A673 (cell line): ENCODE results near the gene DAPL1. TPM values are rescaled to one million over a fixed set of nuclear protein-coding genes. Genes with fewer than 3 reads are reported as not detected.
A peak's percentile ranks its signal among the peaks of the same experiment; 100 is the strongest.

ENCODE experiments used
- BruUV-seq: library from RNA; stranded (reverse); fragments of 400-500 nt; replicated peaks from 2 replicates; lab custom pipeline; 2021; lab: Mats Ljungman, UMichigan
- CTCF ChIA-PET: fragments of 300-600 bp; sonication (Branson Sonifier 250); formaldehyde crosslinking; loops from one replicate; lab custom pipeline; 2022; ENCODE audit warnings: antibody characterized with exemption; lab: Charles Lee
- POLR2A ChIA-PET: fragments of 300-600 bp; sonication (Branson Sonifier 250); formaldehyde crosslinking; loops from one replicate; lab custom pipeline; 2022; ENCODE audit warnings: antibody characterized with exemption; ENCODE audit not compliant: low non-redundant PET; lab: Charles Lee
- DNase-seq: peaks from one replicate; pipeline ENCODE4 v3.0.0-alpha.2; 2015; ENCODE audit warnings: low spot score
- H3K27ac ChIP-seq: fragments of 200-600 bp; sonication (generic); 2 replicates; pipeline ENCODE4 v1.5.1; 2016; ENCODE audit warnings: mixed run types, low read depth, mild to moderate bottlenecking, mixed read lengths, antibody characterized with exemption, low read length; ENCODE audit not compliant: poor library complexity, severe bottlenecking
- H3K27me3 ChIP-seq: fragments of 200-600 bp; sonication (generic); replicated peaks from 2 replicates; pipeline ENCODE4 v1.6.1; 2017; ENCODE audit warnings: mixed run types, low read depth, mild to moderate bottlenecking, mixed read lengths, antibody characterized with exemption, low read length; ENCODE audit not compliant: insufficient read depth, poor library complexity
- H3K36me3 ChIP-seq: fragments of 200-600 bp; sonication (generic); 2 replicates; pipeline ENCODE4 v1.6.1; 2016; ENCODE audit warnings: mixed run types, mild to moderate bottlenecking, mixed read lengths, antibody characterized with exemption, low read length; ENCODE audit not compliant: insufficient read depth, poor library complexity, severe bottlenecking
- H3K4me1 ChIP-seq: fragments of 200-600 bp; sonication (generic); 2 replicates; pipeline ENCODE4 v1.6.1; 2017; ENCODE audit warnings: mixed run types, mild to moderate bottlenecking, mixed read lengths, antibody characterized with exemption, low read length; ENCODE audit not compliant: insufficient read depth, poor library complexity, severe bottlenecking
- H3K4me3 ChIP-seq: fragments of 200-600 bp; sonication (generic); 2 replicates; pipeline ENCODE4 v1.5.1; 2016; ENCODE audit warnings: low read depth, mixed run types, mild to moderate bottlenecking, mixed read lengths, low read length; ENCODE audit not compliant: poor library complexity, severe bottlenecking
- H3K9me3 ChIP-seq: fragments of 200-600 bp; sonication (generic); 2 replicates; pipeline ENCODE4 v1.6.1; 2016; ENCODE audit warnings: mixed run types, low read depth, mild to moderate bottlenecking, mixed read lengths, antibody characterized with exemption, low read length; ENCODE audit not compliant: poor library complexity, severe bottlenecking
- CTCF ChIP-seq: fragments of 300-800, 200-600 bp; sonication (generic); conservative IDR thresholded peaks from 2 replicates; pipeline ENCODE4 v1.5.1; 2017; ENCODE audit warnings: low read depth, mild to moderate bottlenecking, antibody characterized with exemption, low read length, moderate library complexity, mixed read lengths
- EZH2 ChIP-seq: fragments of 200-600 bp; sonication (generic); IDR thresholded peaks from 2 replicates; pipeline ENCODE4 v1.6.1; 2017; ENCODE audit warnings: borderline replicate concordance, low read depth, mild to moderate bottlenecking, mixed read lengths, antibody characterized with exemption, low read length; ENCODE audit not compliant: poor library complexity, severe bottlenecking
- intact Hi-C: fragments of 100-400 bp; cut with micrococcal nuclease; formaldehyde crosslinking; loops from one replicate; pipeline ENCODE4 v1.10.0; 2022; ENCODE audit not compliant: unreplicated experiment
- total RNA-seq: library from RNA; stranded (reverse); gene quantifications from 2 replicates; pipeline ENCODE4 v1.2.3, GENCODE V29; 2021

DAPL1 gene
- total RNA-seq, 1 experiment from 2014 or later, result 0.80 TPM

GRCh38 chr2:158779621-158780020, 15.5 kb upstream of the DAPL1 start:
- Histone ChIP-seq H3K4me1 (peaks cover 34% of the 10 kb centered on the region), H3K27me3 (no peaks in the 10 kb centered on the region), H3K27ac (no peak overlapping the region), H3K9me3 (no peaks in the 10 kb centered on the region), H3K4me3 (no peak overlapping the region), H3K36me3 (no peaks in the 10 kb centered on the region)
- ChIA-PET POLR2A (no interaction called here), CTCF (no interaction called here)
- DNase-seq, result no peak
- BruUV-seq, result no TSS peak
- intact Hi-C loops, result no loop called here
- TF ChIP-seq CTCF (no peak), EZH2 (no peak)

GRCh38 chr2:158781353-158781961, 13.7 kb upstream of the DAPL1 start:
- ChIA-PET POLR2A (no interaction called here), CTCF (no interaction called here)
- H3K27me3 ChIP-seq, result no peaks in the 10 kb centered on the region
- peaks cover 36% of the 10 kb centered on the region for H3K4me1 ChIP-seq
- no peaks in the 10 kb centered on the region for H3K36me3 ChIP-seq
- H3K4me3 ChIP-seq, result no peak overlapping the region
- DNase-seq, result peak; percentile 33
- no TSS peak for BruUV-seq
- no peak overlapping the region for H3K27ac ChIP-seq
- TF ChIP-seq CTCF, result no peak
- intact Hi-C loops, result no loop called here
- no peaks in the 10 kb centered on the region for H3K9me3 ChIP-seq

GRCh38 chr2:158782136-158782535, 13.0 kb upstream of the DAPL1 start:
- H3K9me3 ChIP-seq, result no peaks in the 10 kb centered on the region
- no peaks in the 10 kb centered on the region for H3K27me3 ChIP-seq
- no TSS peak for BruUV-seq
- H3K27ac ChIP-seq, result no peak overlapping the region
- H3K4me3 ChIP-seq, result no peak overlapping the region
- H3K4me1 ChIP-seq, result peaks cover 36% of the 10 kb centered on the region
- CTCF ChIA-PET, result no interaction called here
- POLR2A ChIA-PET, result interaction anchor here (0.6 kb wide), 1 partner anchor 13 kb away, joined by 3 read pairs; no protein-coding TSS in a partner anchor
- DNase-seq, result no peak
- intact Hi-C loops, result no loop called here
- TF ChIP-seq CTCF (no peak), EZH2 (no peak)
- no peaks in the 10 kb centered on the region for H3K36me3 ChIP-seq
